ENCODE results near the gene TOMM70. TPM values are rescaled to one million over a fixed set of nuclear protein-coding genes. Genes with fewer than 3 reads are reported as not detected.

The TOMM70 gene
- total RNA-seq, 2 donors from 2014 or later = 22.5 to 30.3 TPM

DNA sequence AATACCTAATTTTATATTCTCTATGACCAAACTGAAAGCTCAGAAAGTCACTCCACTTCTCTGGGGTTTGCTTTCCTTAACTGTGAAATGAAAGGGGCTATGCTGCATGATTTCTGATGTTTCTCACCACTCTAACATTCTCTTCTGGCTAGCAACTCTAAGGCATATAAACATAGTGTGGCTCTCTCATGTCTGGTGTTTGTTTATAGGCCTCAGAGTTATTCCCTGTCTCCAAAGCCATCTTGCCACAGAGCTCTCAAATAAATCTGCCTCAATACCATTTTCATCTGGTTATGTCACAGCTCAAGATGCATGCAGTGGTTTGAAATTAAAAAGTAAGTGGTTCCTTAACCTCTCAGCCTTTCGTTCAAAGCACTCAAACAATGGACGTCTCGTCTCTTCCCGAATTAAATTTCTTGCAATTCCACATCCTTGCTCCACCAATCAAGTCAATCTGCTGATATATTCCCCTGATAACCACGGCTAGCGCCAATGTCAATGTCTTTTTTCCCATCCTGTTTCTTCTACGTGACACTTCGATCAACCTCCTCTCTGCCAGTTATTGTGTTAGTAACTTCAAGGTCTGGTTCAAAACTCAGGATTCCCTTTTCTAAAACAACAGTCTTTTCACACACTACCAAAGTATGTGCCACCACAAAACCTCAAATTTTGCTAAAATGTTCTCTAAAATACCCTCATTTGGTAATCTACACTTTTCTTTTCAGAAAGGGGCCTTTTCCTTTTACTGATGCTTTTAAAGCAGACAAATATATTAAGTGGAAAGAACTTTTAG lies 16.0 kb downstream of the TOMM70 start:
- TF ChIP-seq, protein P1, sequence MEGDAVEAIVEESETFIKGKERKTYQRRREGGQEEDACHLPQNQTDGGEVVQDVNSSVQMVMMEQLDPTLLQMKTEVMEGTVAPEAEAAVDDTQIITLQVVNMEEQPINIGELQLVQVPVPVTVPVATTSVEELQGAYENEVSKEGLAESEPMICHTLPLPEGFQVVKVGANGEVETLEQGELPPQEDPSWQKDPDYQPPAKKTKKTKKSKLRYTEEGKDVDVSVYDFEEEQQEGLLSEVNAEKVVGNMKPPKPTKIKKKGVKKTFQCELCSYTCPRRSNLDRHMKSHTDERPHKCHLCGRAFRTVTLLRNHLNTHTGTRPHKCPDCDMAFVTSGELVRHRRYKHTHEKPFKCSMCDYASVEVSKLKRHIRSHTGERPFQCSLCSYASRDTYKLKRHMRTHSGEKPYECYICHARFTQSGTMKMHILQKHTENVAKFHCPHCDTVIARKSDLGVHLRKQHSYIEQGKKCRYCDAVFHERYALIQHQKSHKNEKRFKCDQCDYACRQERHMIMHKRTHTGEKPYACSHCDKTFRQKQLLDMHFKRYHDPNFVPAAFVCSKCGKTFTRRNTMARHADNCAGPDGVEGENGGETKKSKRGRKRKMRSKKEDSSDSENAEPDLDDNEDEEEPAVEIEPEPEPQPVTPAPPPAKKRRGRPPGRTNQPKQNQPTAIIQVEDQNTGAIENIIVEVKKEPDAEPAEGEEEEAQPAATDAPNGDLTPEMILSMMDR (IDR thresholded peaks at IDR 0.05) = no peak
- no peak overlapping the region for H3K27ac ChIP-seq

DNA sequence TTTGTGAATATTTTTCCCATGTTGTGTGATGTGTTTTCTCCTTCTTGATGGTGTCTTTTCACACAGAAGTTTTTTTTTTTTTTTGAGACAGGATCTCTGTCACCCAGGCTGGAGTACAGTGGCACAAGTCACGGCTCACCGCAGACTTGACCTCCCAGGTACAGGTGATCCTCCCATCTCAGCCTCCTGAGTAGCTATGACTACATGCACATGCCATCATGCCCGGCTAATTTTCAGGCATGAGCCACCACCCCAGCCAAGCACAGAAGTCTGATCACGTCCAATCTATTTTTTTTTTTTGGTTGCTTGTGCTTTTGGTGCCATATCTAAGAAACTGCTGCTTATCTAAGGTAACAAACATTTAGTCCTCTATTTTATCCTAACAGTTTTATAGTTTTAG lies 24.6 kb downstream of the TOMM70 start:
- no peak for ATAC-seq (ENCODE audit: insufficient number of reproducible peaks, low FRiP score, low read depth)
- TF ChIP-seq, protein P1 (IDR thresholded peaks at IDR 0.05) = no peak
- H3K36me3 ChIP-seq = peaks cover 26% of the 10 kb centered on the region

More for the DNA sequence above, 16.0 kb downstream of the TOMM70 start:
- ATAC-seq (ENCODE audit: insufficient number of reproducible peaks, low FRiP score, low read depth) (no peak), DNase-seq (ENCODE audit: low spot score) (no peak)
- no peaks in the 10 kb centered on the region for H3K36me3 ChIP-seq
- H3K4me1 ChIP-seq (ENCODE audit: control insufficient read depth in 1 of 2, low read depth in 2 of 2) = peaks cover 17 to 22% of the 10 kb centered on the region in 2 donors
- no peaks in the 10 kb centered on the region for H3K27me3 ChIP-seq (replicated peaks; ENCODE audit: insufficient read depth)
- peaks cover 10% of the 10 kb centered on the region for H3K9me3 ChIP-seq
- no peak overlapping the region for H3K4me3 ChIP-seq

DNA sequence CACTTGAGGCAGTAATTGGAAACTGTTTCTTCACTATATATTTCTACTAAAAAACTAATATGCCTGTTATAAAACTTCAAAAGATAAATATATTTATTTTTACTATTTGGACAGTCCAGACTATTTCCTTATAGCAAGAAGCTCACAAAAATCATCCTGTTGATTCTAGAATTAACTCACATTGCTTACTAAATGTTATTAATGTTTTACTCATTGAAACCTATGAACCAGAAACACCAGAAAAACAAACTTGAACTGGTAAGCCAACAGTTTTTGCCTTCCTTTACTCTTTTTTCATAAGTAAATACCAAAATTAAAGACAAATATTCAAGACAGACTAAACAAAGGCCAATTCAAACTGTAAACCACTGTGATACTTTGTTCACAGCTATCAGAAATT lies 26.4 kb downstream of the TOMM70 start:
- Histone ChIP-seq H3K36me3 (peaks cover 27% of the 10 kb centered on the region), H3K4me1 (ENCODE audit: control insufficient read depth in 1 of 2, low read depth in 2 of 2) (no peaks in the 10 kb centered on the region), H3K4me3 (no peak overlapping the region), H3K27me3 (replicated peaks; ENCODE audit: insufficient read depth) (no peaks in the 10 kb centered on the region), H3K27ac (no peak overlapping the region), H3K9me3 (no peaks in the 10 kb centered on the region)
- no peak for ATAC-seq (ENCODE audit: insufficient number of reproducible peaks, low FRiP score, low read depth)
- TF ChIP-seq, protein P1 (IDR thresholded peaks at IDR 0.05) = no peak
- DNase-seq (ENCODE audit: low spot score) = no peak

More for the DNA sequence above, 24.6 kb downstream of the TOMM70 start:
- H3K9me3 ChIP-seq = no peaks in the 10 kb centered on the region
- H3K4me3 ChIP-seq = no peak overlapping the region
- no peak overlapping the region for H3K27ac ChIP-seq
- DNase-seq (ENCODE audit: low spot score) = no peak
- no peaks in the 10 kb centered on the region for H3K4me1 ChIP-seq (ENCODE audit: control insufficient read depth in 1 of 2, low read depth in 2 of 2)
- no peaks in the 10 kb centered on the region for H3K27me3 ChIP-seq (replicated peaks; ENCODE audit: insufficient read depth)

DNA sequence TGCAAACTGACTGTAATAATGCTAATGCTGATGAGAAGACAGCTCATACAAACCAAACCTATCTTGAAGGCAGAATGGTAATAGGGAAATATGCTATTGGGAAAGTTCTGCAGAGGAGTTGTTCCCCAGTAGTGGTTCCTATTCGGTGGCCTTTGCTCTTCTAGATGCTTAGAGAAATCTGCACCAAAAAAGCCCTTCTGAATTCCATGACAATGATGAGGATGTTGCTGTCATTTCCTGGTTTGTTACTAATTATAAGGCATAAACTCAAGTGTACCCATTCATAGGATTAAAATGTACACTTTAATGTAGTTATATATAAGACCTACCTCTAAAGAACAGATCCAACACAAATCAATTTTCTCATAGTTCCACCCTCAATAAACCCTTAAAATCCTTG lies 30.1 kb downstream of the TOMM70 start:
- TF ChIP-seq, protein P1 (IDR thresholded peaks at IDR 0.05) = no peak
- H3K36me3 ChIP-seq = peaks cover 23% of the 10 kb centered on the region

DNA sequence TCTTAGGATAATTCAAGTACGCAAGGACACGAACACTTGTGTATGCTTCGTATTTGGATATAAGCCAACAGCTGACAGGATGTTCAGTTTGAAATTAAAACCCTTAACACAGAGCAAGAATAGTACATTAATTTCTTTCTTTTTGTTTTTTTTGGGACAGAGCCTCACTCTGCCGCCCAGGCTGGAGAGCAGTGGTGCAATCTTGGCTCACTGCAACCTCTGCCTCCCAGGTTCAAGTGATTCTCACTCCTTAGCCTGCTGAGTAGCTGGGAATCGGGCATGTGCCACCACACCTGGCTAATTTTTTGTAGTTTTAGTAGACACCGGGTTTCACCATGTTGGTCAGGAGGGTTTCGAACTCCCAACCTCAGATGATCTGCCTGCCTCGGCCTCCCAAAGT lies 32.4 kb downstream of the TOMM70 start:
- H3K27ac ChIP-seq = no peak overlapping the region
- H3K4me1 ChIP-seq (ENCODE audit: control insufficient read depth in 1 of 2, low read depth in 2 of 2) = peaks cover 0 to 10% of the 10 kb centered on the region in 2 donors
- DNase-seq (ENCODE audit: low spot score) (no peak), ATAC-seq (ENCODE audit: insufficient number of reproducible peaks, low FRiP score, low read depth) (no peak)
- no peaks in the 10 kb centered on the region for H3K9me3 ChIP-seq
- no peaks in the 10 kb centered on the region for H3K27me3 ChIP-seq (replicated peaks; ENCODE audit: insufficient read depth)
- H3K4me3 ChIP-seq = no peak overlapping the region
- TF ChIP-seq, protein P1 (IDR thresholded peaks at IDR 0.05) = no peak
- peaks cover 23% of the 10 kb centered on the region for H3K36me3 ChIP-seq

More for the DNA sequence above, 30.1 kb downstream of the TOMM70 start:
- Histone ChIP-seq H3K4me1 (ENCODE audit: control insufficient read depth in 1 of 2, low read depth in 2 of 2) (peaks cover 0 to 10% of the 10 kb centered on the region in 2 donors), H3K27ac (no peak overlapping the region), H3K9me3 (no peaks in the 10 kb centered on the region), H3K4me3 (no peak overlapping the region), H3K27me3 (replicated peaks; ENCODE audit: insufficient read depth) (no peaks in the 10 kb centered on the region)
- ATAC-seq (ENCODE audit: insufficient number of reproducible peaks, low FRiP score, low read depth) (no peak), DNase-seq (ENCODE audit: low spot score) (no peak)
